DND-41 (cell line): ENCODE measurements around the gene CCNJL.

Source experiments
- EZH2 ChIP-seq: IDR thresholded peaks from 3 replicates; pipeline ENCODE4 v1.6.1; 2012; ENCODE audit warnings: borderline replicate concordance, low read depth, mild to moderate bottlenecking, moderate library complexity, low read length, inconsistent platforms; ENCODE audit not compliant: severe bottlenecking
- TF ChIP-seq, protein P1 (sequence below): IDR thresholded peaks from 2 replicates; pipeline ENCODE4 v1.5.1; 2012; ENCODE audit warnings: borderline replicate concordance, low read length, moderate library complexity, mild to moderate bottlenecking; ENCODE audit not compliant: poor library complexity, severe bottlenecking; ENCODE audit errors: extremely low read depth

DNA sequence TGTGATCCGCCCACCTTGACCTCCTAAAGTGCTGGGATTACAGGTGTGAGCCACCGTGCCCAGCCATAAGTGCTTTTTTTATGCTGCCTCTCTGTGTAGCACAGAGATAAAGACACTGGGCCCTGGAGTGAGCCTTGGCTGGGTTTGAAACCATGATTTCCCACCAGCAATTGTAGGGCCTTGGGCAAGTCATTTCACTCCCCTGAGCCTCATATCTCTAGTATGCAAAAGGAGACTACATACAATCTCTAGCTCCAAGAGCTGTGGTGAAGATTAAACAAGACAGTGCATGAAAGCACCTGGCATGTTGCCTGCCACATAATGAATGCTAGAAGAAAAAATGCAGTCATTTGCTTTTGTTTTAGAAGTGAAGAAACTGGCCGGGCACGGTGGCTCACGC is 79.1 kb downstream of the CCNJL start:
- TF ChIP-seq, protein P1, sequence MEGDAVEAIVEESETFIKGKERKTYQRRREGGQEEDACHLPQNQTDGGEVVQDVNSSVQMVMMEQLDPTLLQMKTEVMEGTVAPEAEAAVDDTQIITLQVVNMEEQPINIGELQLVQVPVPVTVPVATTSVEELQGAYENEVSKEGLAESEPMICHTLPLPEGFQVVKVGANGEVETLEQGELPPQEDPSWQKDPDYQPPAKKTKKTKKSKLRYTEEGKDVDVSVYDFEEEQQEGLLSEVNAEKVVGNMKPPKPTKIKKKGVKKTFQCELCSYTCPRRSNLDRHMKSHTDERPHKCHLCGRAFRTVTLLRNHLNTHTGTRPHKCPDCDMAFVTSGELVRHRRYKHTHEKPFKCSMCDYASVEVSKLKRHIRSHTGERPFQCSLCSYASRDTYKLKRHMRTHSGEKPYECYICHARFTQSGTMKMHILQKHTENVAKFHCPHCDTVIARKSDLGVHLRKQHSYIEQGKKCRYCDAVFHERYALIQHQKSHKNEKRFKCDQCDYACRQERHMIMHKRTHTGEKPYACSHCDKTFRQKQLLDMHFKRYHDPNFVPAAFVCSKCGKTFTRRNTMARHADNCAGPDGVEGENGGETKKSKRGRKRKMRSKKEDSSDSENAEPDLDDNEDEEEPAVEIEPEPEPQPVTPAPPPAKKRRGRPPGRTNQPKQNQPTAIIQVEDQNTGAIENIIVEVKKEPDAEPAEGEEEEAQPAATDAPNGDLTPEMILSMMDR: no peak
- TF ChIP-seq EZH2: no peak
